Activated CD8-positive, alpha-beta memory T cell treated with anti-CD3 and anti-CD28 coated beads, Interleukin-2, amount 50 U/mL, for 1 hour (primary cell): ENCODE results near the gene ACADSB.

Source experiments
- DNase-seq: peaks from one replicate; pipeline ENCODE4 v3.0.0-alpha.2; 2020; ENCODE audit errors: extremely low read depth

ACADSB gene

DNA sequence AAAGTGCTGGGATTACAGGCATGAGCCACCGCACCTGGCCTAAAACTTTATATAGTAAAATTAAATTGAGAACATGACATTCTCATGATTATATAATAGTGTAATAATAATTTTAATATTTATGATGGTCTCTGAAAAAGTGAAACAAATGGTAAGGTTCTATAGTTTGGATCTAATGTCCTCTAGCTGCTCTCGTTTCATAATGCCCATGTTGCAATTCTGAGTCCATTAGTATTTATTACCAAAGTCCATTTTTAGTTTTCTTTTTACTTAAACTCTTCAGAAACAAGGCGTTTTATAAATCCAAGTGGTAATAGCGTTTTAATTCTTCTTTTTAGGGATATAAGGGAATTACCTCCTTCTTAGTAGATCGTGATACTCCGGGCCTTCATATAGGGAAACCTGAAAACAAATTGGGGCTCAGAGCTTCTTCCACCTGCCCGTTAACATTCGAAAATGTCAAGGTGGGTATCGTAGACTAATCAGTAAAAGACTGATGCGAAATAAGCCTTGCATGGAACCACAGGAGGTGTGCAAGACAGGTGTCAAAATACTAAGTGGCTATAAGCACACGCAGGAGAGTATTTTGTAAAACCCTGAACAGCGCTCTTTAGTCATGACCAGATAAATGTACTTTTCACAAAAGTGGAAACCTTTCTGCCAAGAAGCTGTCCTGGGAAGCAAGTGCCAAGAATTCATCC is 34.1 kb downstream of the ACADSB start:
- no peak for DNase-seq

DNA sequence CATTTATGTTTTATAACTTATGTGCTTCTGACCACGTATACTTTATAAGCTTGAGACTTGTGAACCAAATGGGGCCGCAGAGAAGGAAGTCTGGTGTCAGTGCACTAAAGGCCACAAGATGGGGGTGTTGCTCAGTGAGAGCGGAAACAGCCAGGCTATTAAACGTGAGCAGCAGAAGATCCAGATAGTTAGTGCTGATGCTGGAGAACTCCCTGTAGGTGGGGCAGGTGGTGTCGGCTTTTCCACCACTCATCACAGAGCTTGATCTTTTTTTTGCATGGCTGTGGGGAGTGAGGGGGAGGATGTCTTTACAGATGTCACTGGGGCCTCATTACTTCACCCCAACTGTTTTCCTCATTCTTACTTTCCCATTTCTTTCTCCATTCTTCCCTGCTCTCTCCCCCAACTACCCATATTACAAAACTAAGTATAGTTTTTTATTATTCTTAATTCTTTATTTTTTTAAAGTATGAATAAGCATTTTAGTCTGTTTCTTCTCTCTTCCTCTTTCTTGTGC is 34.7 kb downstream of the ACADSB start:
- DNase-seq: peak; percentile 2

DNA sequence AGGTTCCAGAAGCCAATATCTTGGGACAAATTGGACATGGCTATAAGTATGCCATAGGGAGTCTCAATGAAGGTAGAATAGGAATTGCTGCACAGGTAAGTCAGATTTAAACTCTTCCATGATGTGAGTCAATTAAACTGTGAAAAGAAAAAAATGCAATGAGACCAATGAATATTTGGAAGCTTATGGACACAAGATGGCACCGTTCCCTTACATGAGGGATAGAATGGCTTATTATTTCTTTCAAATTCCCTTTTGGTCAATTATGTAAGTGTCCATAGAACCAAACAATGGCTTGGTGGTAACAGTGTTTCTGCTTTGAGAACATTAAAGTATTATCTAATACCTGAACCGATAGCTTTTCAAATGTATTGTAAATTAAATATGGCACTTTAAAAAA is 35.6 kb downstream of the ACADSB start:
- no peak for DNase-seq

DNA sequence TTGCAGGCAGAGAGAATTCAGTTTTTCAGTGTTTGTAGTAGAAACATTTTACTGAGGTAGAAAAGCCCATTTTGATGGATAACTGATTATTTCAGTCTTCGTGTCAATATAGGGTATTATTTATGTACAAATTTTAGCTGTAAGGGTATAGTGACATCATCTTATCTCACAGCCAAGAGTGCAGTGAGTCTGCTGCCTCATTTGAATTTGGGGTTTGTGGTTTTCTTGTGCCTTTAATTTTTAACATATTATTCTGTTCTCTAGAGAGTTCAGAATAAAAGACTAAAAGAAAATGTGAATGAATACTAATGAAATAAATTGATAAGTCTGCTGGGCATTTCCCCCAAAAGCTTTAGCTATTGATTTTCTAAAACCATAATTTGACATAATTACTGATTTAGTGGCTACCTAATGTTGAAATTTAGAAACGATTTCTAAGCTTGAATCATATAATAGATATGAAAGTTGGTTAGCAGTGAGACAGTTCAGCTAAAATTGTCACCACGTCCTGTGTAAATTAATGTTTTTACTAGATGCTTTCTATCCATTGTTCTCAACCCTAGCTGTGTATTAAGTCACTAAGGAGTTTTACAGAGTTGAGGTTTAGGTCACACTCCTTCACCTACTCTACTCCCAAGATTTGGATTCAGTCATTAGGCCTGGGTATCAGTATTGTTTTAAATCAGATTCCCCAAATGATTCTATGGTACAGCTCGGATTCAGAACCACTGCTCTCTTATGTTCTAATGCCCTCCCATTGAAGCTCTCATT is 37.3 kb downstream of the ACADSB start:
- no peak for DNase-seq

DNA sequence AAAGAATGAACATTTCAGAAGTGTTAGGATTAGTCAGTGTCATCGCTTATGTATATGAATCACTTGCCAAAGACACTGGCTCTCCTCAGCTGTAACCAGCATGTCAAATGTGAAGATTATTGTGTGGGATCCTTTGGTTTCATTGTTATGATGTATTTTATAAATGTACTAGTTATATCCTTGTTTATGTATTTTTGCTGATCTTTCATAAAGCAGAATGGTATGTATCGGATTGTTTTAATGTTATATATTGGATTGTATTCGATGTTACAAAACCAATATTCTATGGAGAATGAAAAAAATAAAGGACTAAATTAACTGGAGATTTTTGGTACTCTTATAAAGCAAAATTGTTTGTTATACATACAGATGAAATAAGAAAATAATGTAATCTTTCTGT is 49.2 kb downstream of the ACADSB start:
- DNase-seq: no peak

DNA sequence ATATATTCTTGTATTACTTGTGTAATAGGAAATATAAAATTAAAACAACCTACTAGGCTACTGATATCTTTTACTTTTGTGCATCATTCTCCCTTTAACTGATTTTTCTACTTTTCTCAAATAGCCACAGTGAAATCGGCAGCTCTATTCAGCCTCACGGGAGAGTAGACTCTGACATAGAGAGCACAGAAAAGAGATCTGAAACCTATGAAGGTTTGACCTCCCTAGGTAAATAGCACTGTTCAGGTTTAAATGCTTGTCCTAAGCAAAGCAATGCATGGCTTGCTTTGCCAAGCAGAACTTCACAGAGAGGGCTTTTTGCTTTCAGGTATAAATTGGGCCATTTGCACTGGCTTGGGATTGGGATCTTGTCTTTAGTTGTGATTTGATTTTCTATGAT is 53.1 kb downstream of the ACADSB start:
- no peak for DNase-seq

DNA sequence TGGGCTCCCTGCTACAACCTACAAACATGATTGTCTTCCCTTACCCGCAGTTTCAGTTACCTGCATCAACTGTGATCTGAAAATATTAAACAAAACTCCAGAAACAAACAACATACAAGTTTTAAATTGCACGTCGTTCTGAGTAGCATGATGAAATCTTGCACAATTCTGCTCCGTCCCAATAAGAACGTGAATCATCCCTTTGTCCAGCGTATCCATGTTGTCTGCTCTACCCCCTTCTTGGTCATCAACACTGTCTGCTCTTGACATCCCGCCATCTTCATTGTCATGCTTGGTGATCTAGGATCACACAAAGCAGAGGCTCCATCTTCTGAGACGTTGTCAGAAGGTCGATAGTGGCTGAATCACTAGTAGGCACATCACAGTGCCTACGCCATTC is 53.9 kb downstream of the ACADSB start:
- no peak for DNase-seq

DNA sequence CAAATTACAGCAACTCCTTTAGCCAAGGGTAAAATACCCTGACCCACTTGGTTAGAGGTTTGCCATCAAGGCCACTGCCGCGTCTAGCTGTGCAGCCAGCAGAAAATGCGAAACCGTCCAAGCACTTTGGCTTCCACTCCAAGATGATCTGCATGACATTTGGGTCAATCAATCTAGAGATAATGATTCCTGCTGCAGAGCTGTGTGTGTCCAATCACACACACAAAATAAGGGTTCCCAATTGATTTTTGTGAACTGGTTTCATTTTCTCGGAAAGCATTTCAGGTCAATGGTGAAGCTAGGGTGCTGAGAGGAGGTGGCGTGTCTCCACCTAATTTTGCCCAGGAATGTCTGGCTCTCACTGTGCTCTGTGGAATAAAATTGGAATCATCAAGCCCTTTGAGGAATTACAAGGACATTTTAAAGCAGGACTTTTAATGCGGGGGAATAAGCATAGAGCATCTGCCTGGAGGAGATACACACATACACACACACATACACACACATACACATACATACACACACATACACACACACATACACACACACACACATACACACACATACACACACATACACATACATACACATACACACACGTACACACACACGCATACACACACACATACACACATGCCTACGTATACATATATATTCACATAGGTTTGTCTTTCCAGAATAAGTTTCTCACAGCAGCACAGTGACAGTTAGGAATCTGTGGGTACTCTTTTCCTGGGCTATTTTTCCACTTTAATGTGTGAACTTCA is 59.5 kb downstream of the ACADSB start:
- DNase-seq: no peak

DNA sequence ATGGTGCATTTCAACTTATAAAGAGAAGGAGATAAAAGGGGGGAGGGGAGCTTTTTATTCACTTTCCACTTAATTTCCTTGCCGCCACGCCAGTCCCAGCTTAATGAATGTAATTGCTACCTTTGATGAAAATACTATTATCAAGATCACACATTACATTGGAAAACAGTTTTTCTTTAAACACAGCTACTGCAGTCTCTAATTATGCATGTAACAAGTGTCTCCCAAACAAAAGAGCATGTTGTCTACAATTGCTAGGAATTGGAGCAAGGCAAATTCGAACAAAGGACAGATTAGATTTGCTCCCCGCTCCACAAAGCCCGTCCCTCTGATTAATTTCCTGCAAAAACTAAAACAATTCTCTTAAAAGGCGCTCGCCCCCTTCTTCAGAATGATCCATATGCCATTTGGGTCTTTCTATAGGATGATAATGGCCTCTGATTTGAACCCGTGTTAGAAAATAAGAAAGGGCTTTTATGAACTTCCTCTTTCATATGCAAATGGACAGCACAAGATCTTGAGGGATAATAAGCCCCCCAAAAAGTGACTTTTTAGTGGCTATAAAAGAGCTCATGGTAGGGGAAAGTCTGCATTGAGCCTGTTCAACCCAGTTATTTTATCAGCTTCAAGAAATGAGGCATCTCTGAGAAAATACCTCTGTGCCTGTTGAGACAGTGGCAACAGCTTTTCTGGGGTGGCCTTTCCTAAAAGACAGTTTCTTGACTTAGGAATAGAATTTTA is 60.6 kb downstream of the ACADSB start:
- no peak for DNase-seq

DNA sequence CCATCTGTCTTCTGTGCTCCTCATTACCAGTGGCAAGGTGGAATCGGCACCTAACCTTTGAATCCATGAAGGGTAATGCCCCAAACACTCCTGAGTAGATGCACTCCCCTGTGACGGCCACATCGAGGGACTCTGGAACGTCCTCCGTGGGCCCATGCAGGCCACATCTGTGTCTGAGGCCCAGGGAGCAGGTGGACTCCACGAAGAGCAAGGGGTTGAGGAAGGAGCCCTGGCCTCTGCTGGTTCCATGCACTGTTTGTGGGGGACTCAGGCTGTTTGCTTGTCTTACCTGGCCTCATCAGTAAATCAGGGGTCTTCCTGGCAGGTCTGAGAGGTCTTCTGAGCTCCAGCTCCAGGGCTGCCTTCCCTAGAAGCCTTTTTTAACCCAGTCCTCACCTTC is 64.4 kb downstream of the ACADSB start:
- DNase-seq: no peak

DNA sequence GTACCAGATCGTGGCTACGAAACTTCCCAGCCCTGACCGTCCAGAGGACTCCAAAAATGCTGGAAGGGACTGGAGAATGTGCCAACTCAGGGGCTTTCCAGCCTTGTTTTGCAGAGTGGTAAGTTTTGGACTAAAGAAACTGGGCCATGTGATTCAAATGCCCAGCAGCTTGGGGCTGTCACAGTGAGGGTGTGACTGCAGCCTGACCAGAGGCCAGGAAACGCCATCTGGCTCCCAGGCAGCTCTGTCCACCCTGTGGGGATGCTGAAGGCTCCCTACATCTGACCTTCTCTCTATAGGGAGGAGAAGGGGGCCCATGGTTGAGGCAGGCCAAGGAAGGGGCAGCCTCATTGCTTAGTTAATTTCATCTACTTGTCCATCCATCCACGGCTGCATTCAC is 65.4 kb downstream of the ACADSB start:
- DNase-seq: no peak

DNA sequence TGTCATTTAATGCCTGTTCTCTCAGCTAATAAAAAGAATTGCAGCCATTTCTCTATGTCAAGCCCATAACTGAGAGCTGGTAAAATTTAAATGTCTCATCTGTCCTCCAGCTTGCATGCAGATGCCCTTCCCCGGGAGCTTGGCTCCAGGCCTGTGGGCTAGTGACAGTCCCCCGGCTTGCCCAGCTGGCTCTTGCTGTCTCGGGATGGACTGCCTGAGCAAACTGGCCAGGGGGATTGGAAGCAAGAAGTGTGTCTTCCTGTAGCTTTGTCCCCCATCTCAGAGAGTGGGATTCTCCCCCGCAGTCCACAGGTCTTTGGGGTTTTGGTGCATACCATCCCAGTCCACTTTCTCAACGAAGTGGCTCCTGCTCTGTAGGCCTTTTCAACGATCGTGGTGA is 73.1 kb downstream of the ACADSB start:
- DNase-seq: no peak

DNA sequence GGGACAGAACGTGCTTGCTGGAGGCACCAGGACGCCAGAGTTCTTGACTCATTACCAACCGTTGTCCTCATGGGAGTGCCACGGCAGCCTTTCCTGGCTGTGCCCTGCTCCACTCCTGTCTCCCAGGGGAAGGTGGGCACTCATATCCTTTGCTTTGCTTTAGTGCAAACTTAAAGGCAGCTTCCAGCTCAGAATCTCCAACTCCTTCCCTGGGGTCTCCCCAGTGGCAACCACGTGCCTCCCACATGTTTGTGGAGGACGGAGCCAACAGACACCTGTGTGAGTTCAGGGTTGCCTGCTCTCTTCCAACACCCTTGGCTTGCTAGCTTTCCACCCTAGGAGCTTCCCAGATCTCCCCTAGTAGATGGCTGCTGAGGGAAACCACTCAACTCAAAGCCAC is 75.0 kb downstream of the ACADSB start:
- DNase-seq: no peak

DNA sequence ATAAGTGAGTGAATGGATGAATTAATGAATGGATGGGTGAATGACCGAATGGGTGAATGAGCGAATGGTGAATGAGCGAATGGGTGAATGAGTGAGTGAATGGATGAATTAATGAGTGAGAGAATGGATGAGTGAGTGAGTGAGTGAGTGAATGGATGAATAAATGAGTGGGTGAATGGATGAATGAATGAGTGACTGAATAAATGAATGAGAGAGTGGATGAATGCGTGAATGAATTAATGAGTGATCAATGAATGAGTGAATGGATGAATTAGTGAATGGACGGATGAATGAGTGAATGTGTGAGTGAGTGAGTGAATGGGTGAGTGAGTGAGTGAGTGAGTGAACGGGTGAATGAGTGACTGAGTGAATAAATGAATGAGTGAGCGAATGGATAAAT is 77.5 kb downstream of the ACADSB start:
- DNase-seq: no peak

DNA sequence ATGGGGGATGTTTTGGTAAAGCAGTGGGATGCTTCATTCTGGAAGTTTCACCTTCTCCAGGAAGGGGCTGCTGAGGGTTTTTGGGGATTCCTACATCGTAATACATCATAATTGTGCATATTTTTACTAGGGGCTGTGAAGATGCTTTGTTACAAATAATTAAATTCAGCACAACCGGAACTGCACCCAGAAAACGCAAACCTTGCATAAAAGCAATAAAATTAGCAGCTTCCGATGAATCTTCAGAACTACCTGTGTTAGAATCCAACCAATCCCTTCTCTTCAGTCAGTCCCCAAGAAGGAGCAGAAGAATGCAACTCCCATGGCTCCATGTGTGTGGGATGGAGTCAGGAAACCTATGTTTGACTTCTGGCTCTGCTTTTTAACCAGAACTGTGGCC is 78.5 kb downstream of the ACADSB start:
- DNase-seq: no peak

DNA sequence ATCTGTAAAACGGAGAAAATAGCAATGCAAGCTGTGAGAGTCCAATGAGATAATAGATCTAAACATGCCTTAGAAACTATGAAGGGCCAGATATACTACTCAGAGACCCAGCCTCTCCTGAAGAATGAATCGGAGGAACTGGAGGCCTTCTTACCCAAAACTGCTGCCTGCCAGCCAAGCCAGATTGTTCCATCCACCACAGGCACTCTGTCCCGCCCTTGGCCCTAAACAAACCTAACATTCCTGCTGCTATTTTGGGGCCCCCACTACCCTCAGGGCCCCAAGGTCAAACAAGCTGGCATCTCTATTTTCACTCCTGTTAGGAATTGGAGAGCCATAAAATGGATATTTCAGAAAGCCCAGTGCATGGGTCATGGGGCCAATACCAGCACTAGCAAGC is 79.0 kb downstream of the ACADSB start:
- no peak for DNase-seq

DNA sequence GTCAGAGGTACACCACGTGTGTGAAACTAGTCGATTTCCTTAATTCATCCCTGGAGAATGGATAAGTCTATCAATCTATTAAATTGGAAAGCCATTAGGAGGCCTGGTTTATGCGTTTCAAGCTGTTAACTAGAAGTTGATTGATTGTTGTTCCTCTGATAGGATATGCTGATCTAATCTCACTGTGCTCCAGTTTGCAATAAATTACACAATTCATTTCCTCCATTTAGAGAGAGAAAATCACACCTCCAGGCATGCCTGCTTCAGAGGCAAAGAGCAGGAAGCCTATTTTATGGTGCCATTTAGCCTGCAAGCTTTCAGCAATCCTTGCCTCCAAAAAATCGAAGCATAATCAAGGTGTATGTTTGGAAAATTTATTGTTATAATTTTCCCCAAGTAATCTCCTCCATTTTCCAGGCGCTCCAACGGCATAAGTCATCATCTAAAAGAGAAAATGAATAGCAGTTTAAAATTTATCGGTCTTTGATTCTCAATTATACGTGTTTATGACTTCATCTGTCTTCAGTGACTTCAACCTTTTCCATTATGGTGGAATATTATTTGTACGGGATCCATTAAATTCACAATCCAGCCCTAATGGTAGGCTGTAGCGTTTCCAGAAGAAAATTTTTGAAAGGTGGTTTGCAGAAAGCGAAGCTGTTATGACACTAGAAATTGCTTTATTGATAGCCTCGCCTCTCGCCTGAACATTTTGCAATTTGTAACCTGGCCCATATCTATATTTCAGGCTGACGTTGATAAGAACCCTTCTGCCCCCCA is 84.0 kb downstream of the ACADSB start:
- no peak for DNase-seq

DNA sequence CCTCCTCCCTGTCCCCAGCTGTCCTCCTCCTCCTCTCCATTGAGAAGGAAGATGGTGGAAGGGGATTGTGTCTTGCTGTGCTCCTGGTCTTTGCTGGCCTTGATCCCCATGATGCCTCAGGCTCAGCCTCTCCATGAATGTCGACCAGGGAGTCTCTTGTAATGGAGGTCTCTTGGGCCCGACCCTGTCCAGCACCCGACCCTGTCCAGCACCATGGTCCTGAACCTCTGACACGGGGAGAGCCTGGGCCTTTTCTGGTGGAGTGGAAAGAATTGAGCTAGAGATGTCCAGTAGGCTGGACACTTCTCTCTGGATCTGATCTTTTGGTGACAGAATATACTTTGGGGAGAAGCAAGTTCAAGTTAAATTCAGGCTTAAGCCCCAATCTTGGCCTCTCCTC is 84.7 kb downstream of the ACADSB start:
- DNase-seq: no peak

DNA sequence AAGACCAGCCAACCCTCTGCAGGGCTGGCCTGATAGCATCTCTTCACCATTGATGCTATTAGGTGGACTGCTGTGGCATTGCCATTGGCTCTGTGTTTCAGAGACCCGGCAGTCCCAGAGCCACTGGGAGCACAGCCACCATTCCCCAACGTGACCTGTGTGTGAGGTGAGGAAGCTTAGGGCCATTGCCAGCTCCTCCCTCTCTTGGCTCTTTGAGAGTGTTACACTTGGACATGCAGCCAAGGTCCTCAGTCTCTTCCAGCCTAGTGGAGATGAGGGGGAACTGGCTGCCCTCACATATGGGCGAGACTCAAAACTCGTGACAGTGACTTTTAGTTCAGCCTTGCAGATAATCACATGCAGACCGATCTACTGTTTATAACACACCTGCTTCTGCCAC is 87.6 kb downstream of the ACADSB start:
- no peak for DNase-seq

DNA sequence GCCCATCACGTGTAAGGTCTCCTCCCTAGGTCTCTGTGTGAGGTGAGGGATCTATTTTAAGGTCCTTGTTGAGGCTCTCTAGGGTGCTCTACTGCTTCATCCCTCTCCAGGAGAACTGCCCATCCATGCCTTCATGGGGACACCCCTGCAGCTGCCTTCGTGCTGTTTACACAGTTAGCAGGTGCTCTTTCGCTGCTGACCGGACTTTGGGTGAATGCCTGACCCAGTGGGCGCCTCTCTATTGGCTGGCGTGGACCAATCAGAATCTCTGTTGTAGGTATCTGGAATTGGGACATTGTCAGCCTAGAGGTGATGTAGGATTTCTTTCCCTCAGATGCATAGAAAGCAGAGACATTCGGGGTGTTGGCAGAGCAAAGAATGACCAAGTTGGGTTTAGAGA is 88.2 kb downstream of the ACADSB start:
- DNase-seq: no peak
